DMS79 (cell line): Measurements from ENCODE around the gene TRIO.
A peak's percentile ranks its signal among the peaks of the same experiment; 100 is the strongest.
"Not testable (repeated sequence)": the region's sequence is repeated elsewhere in the genome, so short reads cannot be mapped to it uniquely, and the experiment has no call there.

Experiments used
- DNase-seq: peaks from one replicate; lab custom pipeline; 2025; lab: John Stamatoyannopoulos, UW

TRIO gene

GRCh38 chr5:14510156-14510734 lies 367.1 kb downstream of the TRIO start:
- no peak for DNase-seq

DNA sequence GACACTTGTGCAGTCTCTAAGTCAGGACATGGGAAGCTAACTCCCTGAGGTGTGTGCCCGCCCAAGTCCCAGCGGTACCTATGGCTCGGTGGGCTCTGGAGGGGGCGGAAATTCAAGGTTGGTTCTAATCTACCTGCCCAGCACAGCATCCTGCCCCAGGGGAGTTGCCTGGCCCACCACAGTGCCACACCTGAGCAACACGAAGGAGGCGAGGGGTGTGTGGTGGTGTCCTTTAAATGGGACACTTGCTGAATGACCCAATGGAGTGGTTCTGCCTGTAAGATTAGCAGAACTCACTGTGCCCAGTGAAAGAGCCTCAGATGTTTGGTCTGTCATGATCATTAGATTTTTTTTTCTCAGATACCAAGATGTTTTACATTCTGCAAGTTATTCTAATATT lies 367.7 kb downstream of the TRIO start:
- no peak for DNase-seq

- DNase-seq = no peak
Observed at GRCh38 chr5:14512574-14512973, 369.4 kb downstream of the TRIO start.

DNA sequence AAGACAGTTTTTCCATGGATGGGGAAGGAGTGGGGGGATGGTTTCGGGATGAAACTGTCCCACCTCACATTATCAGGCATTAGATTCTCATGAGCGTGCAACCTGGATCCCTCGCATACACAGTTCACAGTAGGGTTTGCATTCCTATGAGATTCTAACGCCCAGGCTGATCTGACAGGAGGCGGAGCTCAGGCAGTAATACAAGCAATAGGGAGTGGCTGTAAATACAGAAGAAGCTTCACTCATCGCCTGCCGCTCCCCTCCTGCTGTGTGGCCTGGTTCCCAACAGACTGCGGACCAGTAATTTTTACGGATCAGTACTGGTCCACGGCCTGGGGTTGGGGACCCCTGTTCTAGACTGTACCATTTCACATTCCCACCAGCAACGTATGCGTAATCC lies 370.1 kb downstream of the TRIO start:
- no peak for DNase-seq

GRCh38 chr5:14516901-14517300 lies 373.8 kb downstream of the TRIO start:
- no peak for DNase-seq

DNA sequence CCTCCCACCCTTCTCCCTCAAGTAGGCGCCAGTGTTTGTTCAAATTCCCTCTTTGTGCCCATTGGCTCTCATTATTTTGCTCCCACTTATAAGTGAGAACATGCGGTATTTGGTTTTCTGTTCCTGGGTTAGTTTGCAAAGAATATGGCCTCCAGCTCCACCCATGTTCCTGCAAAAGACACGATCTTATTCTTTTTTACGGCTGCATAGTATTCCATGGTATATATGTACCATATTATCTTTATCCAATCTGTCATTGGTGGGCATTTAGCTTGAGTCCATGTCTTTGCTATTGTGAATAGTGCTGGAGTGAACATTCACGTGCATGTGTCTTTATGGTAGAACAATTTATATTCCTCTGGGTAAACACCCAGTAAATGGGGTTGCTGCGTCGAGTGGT lies 375.5 kb downstream of the TRIO start:
- DNase-seq = no peak

- no peak for DNase-seq
Observed at GRCh38 chr5:14521748-14522147, 378.6 kb downstream of the TRIO start.

GRCh38 chr5:14522721-14523120 lies 379.6 kb downstream of the TRIO start:
- no peak for DNase-seq

DNA sequence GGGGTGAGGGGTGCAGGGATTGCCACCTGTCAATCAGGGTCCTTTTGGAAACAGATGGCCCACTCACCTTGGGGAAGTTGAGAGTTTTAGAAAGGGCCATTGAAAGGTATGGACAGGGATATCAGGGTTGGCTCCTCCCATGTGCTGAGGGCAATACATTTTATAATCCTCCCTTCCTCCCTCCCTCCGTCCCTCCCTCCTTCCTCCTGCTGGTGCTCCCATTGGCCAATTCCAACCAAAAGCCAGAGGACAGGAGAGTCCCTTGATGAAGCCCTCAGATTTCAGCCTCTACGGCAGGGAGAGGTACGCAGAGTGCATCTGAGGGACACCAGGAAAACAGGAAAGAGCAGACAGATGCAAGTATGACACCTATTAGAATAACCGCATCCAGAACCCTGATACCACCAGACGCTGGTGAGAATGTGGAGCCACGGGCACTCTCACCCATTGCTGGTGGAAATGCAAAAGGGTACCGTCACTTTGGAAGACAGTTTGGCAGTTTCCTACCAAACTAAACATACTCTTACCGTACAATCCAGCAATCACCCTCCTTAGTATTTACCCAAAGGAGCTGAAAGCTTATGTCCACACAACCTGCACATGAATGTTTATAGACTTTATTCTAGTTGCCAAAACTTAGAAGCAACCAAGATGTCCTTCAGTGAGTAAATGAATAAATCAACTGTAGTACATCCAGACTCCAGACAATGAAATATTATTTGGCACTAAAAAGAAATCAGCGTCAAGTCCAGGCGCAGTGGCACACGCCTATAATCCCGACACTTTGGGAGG lies 380.3 kb downstream of the TRIO start:
- DNase-seq = no peak

GRCh38 chr5:14525397-14525796 lies 382.3 kb downstream of the TRIO start:
- no peak for DNase-seq

DNA sequence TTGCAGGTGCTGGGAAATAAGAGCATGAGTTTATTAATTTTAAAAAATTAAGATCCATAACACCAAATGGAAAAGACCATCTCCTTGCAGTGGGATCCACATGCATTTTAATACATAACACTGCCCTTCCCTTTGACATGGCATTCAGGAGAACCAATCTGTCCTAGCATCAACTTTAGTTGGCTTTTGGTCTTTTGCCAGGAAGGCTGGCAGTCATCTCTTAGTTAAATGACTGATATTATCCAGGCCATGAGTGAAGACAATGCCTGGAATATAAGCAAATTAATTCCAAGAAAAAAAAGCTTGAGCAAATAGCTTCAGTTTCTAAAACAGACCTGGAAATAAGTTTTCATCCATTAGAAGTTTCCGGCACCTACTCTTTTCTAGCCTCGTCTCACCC lies 383.4 kb downstream of the TRIO start:
- no peak for DNase-seq

- no peak for DNase-seq
Observed at GRCh38 chr5:14528115-14528514, 385.0 kb downstream of the TRIO start.

DNA sequence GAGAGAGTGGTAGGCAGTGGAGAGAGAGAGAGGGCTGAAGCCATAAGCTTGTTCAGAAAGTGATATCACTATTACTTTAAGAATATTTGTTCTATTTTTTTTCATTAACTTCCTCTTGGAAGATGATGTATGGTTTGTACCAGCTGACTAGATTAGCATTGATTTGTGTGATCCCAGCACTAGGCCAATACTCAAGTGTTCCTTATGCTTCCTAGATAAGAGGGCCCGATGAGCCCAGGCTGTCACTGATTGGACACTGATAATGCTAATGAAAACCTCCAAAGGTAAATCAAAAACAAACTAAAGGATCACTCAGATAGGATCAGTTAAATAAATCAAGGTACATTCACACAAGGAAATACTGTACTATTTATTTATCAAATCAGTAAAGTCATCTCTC lies 385.8 kb downstream of the TRIO start:
- no peak for DNase-seq

- DNase-seq = no peak
Observed at GRCh38 chr5:14531668-14532067, 388.5 kb downstream of the TRIO start.

GRCh38 chr5:14532180-14532579 lies 389.0 kb downstream of the TRIO start:
- DNase-seq = no peak

- no peak for DNase-seq
Observed at GRCh38 chr5:14534773-14535172, 391.6 kb downstream of the TRIO start.

DNA sequence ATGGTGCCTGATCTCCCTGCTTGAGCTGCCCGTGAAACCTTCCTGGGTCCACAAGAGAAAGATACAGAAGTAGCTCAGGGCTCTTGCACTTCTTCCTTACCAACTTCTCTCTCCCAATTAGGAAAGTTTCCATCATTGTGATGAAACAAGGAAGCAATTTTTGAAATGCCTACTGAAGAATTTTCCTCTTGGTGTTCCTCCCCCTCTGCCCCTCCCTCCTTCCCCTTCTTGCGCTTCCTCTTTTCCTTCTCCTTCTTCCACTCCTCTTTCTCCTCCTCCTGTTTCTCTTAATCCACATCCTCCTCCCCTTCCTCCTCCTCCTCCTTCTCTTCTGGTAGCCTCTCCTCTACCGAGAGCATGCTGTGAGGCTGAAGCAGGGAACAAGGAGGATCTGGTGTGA lies 402.2 kb downstream of the TRIO start:
- no peak for DNase-seq

- no peak for DNase-seq
Observed at GRCh38 chr5:14545862-14546261, 402.7 kb downstream of the TRIO start.

- DNase-seq = no peak
Observed at GRCh38 chr5:14547666-14548065, 404.5 kb downstream of the TRIO start.

DNA sequence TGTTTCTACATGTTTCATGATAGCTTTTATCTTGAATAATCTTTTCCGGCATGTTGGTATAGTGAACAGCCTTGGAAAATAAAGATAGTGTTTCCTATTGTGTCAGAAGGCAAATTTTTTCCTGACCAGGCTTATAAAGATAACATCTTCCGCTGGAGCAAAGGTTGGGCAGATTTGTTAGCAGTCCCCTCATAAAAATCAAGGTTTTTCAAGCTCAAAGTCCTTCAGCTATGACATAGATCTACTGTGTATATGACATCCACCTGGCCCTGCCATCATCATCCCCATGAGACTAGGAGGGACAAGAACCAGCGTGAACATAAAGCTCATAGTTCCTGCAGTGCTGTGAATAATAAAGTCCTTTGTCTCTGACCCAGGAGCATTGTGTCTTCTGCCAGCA lies 408.1 kb downstream of the TRIO start:
- DNase-seq = no peak

- DNase-seq = no peak
Observed at GRCh38 chr5:14552017-14552416, 408.9 kb downstream of the TRIO start.

DNA sequence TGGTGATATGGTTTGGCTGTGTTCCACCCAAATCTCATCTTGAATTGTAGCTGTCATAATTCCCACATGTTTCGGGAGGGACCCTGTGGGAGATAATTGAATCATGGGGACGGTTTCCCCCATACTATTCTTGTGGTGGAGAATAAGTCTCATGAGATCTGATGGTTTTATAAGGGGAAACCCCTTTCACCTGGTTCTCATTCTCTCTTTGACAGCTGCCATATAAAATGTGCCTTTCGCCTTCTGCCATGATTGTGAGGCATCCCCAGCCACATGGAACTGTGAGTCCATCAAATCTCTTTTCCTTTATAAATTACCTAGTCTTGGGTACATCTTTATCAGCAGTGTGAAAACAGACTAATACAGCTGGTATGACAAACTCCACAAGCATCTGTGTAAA lies 411.1 kb downstream of the TRIO start:
- not testable (repeated sequence) for DNase-seq

- DNase-seq = no peak
Observed at GRCh38 chr5:14556015-14556414, 412.9 kb downstream of the TRIO start.

DNA sequence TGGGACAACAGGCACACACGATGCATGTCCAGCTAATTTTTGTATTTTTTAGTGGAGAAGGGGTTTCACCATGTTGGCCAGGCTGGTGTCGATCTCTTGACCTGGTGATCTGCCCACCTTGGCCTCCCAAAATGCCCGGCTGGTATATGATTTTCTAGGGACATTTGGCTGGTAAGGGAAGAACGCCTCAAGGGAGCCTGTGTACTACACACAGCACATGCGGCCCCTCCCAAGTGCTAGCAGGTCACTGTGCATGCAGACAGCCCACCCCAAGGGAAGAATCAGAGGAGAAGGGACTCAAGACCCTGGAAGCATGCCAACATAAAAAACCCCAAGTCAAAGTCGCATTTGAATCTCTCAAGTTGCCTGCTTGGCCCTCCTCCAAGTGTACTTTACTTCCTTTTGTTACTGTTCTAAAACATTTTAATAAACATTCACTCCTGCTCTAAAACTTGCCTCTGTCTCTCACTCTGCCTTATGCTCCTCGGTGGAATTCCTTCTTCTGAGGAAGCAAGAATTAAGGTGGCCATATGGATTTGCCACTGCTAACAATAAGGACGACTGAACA lies 414.1 kb downstream of the TRIO start:
- peak; percentile 53 for DNase-seq
